GM18861 (cell line): Measurements from ENCODE around the gene DPPA4.

Source experiments
- ATAC-seq: cut with Tn5 transposase; IDR thresholded peaks from one replicate; pipeline ENCODE4 v1.9.1; 2021; ENCODE audit not compliant: unreplicated experiment

Gene DPPA4

DNA sequence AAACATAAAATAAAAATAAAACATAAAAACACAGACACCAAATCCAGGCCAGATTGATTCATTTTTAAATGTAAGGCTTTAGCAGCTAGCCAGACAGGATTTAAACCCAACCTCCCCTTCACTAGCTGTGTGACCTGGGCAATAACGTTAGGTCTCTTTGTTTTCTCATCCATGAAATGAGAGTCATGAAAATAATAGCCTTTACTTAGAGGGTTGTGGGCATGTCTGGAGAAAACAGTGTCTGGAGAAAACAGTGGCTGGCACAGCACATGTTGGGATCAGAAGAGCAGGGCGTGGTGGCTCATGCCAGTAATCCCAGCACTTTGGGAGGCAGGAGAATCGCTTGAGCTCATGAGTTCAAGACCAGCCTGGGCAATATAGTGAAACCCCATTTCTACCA is 1.9 kb upstream of the DPPA4 start:
- ATAC-seq = no peak

DNA sequence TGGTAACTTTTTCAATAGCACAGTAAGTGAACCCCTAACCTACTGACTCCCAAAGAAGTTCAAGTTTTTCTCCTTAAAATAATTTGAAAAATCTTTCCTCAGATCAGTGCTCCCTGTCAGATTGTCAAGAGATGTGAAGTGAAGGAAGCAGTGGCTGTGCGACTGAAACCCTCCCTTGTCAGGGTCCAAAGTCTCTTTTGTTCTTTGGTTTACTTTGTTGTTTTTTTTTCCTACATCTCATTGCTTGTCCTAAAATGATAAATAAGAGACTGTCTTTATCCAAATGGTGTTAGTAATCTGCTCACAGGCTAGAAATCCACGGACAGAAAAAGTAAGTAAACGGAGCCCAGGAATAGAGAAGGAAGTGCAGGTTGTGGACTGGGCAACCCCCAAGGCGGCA is 976 bp upstream of the DPPA4 start:
- no peak for ATAC-seq

DNA sequence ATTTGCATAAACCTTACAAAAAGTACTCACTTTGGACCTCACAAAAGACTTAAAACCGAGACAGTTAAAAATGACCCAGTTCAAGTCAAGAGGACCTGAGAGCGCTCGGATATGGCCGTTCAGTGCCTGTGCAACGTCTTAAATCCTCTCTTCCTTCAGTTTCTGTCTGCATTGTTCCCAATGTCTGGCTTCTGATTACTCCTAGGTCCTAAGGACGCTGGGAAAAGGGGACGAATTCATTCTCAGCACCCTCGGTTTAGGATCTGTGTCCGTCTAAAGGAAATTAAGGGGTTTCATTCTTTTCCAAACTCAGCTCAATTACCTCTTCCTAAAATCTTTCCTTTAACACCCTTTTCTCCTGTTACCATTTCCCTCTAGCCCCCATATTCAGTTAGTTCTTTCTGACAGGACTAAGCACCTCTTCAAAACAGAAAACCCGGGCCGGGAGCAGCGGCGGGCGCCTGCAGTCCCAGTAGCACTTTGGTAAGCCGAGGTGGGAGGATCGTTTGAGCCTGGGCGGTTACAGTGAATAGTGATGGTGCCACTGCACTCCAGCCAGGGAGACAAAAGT is 970 bp downstream of the DPPA4 start:
- no peak for ATAC-seq

DNA sequence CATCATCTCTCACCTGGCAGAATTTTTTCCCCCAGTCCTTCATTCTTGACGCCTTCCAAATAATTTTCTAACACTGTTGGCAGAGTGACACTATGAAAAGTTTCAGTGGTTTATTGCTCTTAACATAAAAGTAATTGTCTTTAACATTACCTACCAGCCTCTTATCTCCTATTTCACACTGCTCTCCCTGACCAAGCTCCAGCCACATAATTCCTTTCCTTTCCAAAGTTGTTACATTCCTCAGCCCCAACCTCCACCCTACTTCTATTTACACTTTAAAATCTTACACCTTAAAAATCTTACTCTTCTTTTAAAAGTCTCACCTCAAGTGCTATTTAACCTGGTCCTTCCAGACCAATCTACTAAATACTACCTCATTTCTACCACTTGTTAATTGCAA is 2.8 kb downstream of the DPPA4 start:
- ATAC-seq = no peak

DNA sequence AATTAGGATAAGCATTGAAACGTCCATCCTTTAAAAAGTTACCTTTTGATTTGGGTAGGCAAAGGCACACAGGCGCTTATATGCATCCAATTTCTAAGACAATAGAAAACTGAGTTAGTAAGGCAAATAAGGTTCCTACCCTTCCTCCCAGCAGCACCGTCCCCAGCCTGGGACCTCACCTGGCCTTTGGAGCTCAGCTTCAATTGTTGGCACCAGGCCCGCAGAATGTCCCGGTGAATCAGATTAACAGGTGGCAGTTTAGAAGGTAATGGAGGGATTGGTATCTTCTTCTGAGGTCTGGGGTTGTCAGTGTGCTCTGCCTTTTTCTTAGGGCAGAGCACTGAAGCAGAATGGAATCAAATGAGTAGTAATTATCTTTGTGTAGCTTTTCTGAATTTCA is 5.7 kb downstream of the DPPA4 start:
- no peak for ATAC-seq

DNA sequence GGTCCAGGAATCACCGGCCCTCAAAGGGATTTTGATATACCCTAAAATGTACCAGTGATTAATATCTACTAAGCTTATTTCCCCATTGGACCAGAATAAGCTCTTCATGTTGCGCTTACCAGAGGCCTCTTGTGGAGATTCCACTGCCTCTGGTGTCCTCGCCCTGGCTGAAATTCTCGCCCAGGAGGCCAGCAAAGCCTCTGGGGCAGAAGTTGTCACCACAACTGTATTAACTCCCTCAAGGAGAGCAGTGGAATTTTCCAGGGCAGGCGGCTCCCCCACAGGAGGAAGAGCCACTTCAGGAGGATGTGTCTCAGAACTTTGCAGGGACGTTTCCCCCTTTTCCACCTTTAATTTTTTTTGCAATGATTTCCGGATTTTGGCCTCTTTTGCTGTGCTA is 6.9 kb downstream of the DPPA4 start:
- ATAC-seq = no peak

DNA sequence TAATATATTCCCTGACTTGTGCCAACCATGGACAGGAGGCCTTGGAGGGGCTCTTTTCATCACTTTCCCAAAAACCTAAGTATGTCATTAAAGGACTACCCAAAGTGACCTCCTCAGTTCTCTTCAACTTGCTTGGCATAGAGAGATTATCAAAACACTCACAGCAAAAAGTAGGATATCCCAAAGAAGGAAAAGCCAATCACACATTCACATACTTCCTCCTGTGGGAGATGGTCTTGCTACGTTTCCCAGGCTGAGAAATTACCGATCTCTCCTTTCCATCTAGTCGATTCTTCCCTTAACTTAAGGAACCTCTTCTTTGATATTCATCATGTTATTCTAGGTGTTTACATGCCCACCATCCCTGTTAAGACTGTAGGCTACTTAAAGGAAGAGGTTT is 9.1 kb downstream of the DPPA4 start:
- no peak for ATAC-seq

DNA sequence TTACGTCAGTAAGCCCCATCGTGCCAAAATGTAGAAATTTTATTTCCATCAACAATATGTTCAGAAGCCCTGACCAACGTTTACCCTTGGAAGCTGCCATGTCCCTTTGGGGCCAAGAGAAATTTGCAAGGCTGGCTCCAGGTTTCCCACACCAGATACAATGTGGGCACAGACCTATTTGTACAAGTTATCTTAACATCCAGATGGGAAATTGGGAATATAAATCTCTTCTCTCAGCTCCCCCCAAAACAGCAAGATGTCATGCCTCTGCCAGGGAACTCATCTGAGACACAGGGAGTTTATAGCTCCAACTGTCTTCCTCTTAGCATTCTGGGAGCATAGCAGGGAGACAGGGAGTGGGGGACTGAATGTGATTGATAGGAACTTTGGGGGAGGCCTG is 11.7 kb downstream of the DPPA4 start:
- ATAC-seq = no peak

DNA sequence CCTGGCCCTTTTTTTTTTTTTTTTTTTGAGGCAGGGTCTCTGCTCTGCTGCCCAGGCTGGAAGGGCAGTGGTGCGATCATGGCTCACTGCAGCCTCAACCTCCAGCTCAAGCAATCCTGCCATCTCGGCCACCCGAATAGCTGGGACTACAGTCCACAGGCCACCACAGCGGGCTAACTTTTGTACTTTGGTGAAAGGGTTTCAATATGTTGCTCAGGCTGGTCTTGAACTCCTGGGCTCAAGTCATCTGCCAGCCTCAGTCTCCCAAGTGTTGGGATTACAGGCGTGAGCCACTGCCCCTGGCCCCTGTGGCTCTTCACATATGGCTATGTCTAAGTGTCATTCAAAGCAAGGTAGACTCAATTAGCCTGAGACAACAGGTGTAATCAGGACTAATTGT is 12.2 kb downstream of the DPPA4 start:
- no peak for ATAC-seq

DNA sequence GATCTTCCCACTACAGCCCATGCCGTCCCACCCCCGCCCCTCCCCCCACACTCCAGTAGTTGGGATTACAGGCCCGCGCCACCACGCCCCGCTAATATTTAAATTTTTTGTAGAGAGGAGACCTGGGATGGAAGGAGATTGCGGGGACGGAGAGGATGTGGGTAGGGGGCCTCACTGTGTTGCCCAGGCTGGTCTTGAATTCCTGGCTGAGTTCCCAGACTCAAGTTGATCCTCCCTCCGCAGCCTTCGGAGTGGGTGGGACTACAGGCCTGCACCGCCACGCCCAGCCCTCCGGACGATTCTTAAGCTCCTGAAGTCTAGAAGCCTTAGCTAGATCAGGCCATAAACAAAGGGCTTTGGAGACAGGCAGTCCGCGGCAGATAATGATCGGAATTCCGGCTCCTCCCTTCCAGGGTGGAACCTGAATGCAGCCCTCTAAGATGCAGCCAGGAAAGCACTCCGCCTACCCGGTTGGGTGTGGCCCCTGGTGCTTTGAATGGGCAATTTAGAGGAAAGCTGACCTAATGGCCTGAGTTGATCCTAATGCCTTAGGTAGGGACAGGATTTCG is 21.1 kb downstream of the DPPA4 start, which contains the start of gene DPPA2:
Gene DPPA2, minus strand, starts transcription at position 356 of the 569 bp plus-strand sequence. CDS start 1,975 bp downstream, outside the sequence.
- no peak for ATAC-seq

DNA sequence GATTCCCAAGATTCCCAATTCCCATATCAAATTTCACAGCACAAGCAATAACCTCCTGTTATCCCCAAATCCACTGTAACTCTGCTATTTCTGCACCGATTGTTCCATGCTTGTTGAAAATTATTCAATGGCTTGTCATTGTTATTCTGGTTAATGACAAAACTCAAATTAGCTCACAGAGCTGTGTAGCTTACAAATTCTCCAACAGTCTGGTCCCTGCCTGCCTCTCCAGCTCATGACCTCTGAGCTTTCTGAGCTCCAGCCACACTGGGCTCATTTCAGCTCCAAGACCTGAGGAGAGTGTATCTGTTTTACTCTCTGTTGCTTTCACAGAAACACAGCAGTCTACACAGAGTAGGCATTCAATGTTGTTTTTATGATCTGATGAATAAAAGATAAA is 24.3 kb downstream of the DPPA4 start:
- ATAC-seq = no peak

DNA sequence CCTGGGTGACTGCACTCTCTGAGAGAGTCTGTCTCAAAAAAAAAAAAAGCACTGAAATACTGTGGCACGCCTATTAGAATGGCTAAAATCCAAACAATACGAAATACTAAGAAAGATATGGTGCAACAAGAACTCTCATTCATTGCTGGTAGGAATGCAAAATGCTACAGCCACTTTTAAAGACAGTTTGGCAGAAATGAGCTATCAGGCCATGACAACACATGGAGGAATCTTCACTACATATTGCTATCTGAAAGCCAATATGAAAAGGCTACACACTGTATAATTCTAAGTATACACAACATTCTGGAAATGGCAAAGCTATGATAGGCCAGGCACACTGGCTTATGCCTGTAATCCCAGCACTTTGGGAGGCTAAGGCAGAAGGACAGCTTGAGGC is 39.9 kb downstream of the DPPA4 start:
- no peak for ATAC-seq

DNA sequence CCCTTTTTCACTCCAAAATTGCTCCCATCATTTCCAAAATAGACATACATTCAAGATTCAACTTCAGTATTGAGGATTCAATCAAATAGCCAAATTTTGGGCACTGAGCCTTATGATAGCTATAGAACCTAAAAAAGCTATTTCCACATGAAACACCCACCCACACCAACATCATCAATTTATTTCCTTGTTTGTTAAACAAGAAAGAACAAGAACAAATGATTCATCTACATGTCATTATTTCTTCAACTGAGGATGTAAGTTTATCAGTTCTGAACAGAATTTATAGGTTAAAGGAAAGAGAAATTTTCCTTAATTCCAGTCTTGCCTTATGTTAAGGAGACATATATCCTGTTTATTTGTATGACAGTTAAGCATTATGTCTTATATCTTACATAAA is 53.3 kb downstream of the DPPA4 start:
- ATAC-seq = no peak

DNA sequence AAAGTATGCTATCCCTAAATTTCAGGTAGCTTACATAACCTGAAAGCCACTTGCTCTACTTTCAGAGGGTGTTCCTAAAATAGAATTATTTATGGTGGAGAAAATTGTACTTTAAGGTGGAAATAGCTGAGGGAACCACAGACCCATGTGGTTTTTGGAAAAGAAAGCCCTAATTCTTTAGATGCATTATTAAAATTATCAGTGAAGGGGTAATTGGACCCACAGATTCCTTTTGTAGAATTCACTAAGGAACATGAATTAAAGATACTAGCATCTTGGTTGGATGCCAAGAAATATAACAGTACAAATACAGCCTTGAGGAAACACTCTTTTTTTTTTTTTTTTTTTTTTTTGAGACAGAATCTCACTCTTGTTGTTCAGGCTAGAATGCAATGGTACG is 58.8 kb downstream of the DPPA4 start:
- ATAC-seq = no peak

DNA sequence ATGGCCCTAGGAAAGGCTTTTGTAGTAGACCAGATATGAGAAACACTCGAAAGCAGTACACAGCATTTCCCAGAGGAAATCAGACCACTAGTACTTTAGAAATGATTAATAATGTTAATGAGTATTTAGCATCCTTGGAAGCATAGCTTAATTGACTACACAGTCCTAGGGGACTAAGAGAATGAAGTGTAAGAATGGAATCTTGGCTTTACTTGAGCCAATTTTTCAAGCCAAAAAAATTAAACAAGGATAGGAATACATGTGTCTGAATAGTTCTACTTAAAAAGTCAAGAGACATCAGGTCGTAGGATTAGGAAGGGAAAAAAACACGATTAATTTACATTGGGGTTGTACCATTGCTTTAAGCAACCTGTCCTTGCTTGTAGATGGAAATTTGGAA is 59.2 kb downstream of the DPPA4 start:
- ATAC-seq = no peak
